Inflammatory macrophage (primary cell): ENCODE results near the gene PCDHA8.
"Not testable (repeated sequence)": the region's sequence is repeated elsewhere in the genome, so short reads cannot be mapped to it uniquely, and the experiment has no call there.

Experiments used
- DNase-seq, 2 donors: peaks; one replicate each; pipeline ENCODE4 v3.0.0-alpha.2; 2020 to 2022

Gene PCDHA8

GRCh38 chr5:140870221-140871201 is 29.5 kb downstream of the PCDHA8 start:
- no peak for DNase-seq

- DNase-seq, result no peak
Observed at GRCh38 chr5:140875085-140876065, 34.4 kb downstream of the PCDHA8 start, which contains the start of gene PCDHA12. Gene PCDHA12 (plus strand): TSS chr5:140875308. CDS start chr5:140875473, 165 bp downstream.

- not testable (repeated sequence) for DNase-seq
Observed at GRCh38 chr5:140876541-140877261, 35.7 kb downstream of the PCDHA8 start.

GRCh38 chr5:140877262-140877581 is 36.2 kb downstream of the PCDHA8 start:
- DNase-seq, result no peak

- no peak for DNase-seq
Observed at GRCh38 chr5:140881889-140882590, 41.1 kb downstream of the PCDHA8 start, which contains the start of gene PCDHA13. Gene PCDHA13 (plus strand): TSS chr5:140882124. CDS start chr5:140882269, 145 bp downstream.

- DNase-seq, result no peak
Observed at GRCh38 chr5:140882591-140882899, 41.6 kb downstream of the PCDHA8 start.

GRCh38 chr5:140883373-140883772 is 42.4 kb downstream of the PCDHA8 start:
- no peak for DNase-seq

- DNase-seq, result no peak
Observed at GRCh38 chr5:140883927-140884697, 43.1 kb downstream of the PCDHA8 start.
